GM12874 (cell line): ENCODE results near the gene ARHGEF10L.

Experiments used
- TF ChIP-seq, protein P1 (sequence below): IDR thresholded peaks from 2 replicates; pipeline ENCODE4 v1.5.1; 2011; ENCODE audit warnings: low read depth, mild to moderate bottlenecking, control low read depth, low read length, moderate library complexity; ENCODE audit not compliant: insufficient read depth

ARHGEF10L gene

DNA sequence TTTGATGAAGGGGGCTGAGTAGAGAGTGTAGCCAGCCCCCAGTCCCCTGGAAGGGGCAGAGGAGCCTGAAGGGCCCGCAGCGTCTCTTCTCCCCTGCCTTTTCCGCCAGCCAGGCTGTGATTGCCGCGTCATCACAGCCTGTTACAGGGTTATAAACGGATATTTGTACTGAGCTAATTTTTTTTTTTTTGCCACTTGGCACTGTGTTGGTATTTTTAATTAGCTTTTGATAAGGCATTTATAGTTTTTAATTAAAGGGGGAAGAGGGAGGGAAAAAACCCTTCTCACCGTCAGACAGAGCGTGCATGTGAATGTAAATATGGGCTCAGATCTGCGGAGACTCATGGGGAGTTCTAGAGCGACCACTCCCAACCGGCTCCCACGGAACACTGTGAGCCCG is 117.9 kb downstream of the ARHGEF10L start:
- TF ChIP-seq, protein P1, sequence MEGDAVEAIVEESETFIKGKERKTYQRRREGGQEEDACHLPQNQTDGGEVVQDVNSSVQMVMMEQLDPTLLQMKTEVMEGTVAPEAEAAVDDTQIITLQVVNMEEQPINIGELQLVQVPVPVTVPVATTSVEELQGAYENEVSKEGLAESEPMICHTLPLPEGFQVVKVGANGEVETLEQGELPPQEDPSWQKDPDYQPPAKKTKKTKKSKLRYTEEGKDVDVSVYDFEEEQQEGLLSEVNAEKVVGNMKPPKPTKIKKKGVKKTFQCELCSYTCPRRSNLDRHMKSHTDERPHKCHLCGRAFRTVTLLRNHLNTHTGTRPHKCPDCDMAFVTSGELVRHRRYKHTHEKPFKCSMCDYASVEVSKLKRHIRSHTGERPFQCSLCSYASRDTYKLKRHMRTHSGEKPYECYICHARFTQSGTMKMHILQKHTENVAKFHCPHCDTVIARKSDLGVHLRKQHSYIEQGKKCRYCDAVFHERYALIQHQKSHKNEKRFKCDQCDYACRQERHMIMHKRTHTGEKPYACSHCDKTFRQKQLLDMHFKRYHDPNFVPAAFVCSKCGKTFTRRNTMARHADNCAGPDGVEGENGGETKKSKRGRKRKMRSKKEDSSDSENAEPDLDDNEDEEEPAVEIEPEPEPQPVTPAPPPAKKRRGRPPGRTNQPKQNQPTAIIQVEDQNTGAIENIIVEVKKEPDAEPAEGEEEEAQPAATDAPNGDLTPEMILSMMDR = no peak

DNA sequence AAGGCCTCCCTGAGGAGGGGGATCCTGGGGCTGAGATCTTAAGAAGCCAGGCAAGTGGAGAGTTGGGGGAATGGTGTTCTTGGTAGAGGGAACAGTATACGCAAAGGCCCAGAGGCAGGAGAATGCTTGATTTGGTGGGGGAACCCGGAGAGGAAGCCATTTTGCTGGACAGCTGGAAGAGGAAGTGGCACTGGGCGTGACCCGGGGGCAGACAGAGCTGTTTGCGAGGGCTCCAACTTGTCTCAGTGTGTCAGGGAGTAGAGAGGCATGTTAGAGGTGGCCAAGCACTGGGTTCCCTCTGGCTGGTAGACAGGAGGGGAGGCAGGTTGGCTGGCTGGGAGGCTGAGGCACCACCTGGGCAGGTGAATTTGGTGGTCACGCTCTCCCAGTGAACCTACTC is 119.3 kb downstream of the ARHGEF10L start:
- TF ChIP-seq, protein P1 = no peak

DNA sequence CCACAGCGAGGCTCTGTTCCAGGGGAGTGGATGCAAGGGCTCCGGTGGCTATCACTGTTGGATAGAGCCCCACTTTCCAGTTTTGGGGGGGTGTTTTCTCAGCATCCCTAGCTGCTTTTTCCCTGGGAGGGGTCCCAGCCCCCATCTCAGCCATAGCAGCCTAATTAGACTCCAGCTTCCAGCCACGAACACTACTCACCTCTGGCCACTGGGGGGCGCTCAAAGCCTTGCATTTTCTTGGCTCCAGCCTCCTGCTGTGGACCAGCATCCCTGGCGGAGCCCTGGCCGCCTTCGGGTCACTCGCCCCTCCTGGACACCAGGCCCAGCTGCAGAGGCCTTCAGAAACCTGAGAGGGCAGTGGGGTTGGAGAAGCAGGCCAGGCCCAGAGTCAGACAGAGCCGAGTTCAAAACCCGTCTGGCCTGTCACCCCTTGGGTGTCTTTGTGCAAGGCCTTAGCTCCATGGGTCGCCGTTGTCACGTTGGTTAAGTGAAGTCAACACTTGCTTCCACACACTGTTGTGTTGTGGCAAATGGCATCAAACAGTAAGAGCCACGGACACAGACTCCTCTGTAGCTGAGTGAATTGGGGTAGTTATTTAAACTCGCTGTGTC is 122.2 kb downstream of the ARHGEF10L start:
- TF ChIP-seq, protein P1 = peak; percentile 88

DNA sequence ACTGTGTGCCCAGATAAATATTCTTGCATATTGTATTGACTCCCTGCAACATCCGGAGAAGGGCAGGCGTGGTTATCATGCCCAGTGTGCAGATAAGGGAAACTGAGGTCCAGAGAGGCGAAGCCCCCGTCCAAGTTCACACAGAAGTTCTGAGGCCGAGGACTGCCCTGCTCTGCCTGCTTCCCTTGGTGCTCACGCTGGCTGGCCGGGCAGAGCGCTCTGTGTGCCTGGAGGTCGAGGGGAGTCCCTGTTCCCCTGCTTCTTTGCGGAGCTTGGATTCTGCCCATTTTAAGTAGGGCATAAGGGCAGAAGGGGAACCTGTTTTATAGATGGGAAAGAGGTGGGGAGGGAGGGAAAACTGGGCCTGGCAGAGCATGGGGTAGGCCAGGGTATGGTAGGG is 122.8 kb downstream of the ARHGEF10L start:
- TF ChIP-seq, protein P1 = no peak

DNA sequence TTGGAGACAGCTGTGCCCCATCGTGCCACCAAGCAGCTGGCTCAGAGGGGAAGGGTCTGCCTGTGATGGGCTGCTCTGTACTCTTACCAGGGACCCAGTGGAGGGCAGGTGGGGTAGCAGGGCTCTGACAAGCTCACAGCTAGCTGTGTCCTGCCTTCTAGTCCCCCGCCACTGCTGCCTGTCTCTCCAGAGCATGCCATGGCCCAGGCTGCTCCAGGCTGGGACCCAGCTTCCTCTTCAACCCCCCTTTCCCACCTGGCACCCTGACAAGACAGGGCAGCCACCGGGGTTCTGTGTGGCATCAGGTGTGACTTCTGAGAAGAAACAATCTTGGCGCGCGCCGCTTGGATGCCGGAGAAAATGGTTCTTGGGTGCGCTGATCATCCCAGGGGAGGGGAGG is 123.3 kb downstream of the ARHGEF10L start:
- TF ChIP-seq, protein P1 = no peak

DNA sequence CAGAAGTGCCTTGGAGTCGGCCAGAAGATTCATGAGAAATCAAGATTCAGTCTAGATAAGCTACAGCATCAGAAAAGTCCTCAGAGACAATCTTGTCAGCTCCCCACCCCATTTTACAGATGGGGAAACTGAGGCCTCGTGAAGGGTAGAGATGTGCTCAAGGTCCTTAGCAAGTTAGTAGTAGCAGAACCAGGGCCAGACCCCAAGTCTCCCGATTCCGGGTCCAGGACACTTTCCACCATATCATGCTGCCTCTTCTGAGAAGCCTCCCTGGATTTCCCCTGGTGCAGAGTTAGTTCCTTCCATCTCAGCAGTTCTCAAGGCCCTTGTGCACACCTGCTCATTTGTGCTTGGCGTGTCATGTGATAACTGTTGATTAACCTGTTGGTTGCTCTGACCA is 124.1 kb downstream of the ARHGEF10L start:
- TF ChIP-seq, protein P1 = no peak

DNA sequence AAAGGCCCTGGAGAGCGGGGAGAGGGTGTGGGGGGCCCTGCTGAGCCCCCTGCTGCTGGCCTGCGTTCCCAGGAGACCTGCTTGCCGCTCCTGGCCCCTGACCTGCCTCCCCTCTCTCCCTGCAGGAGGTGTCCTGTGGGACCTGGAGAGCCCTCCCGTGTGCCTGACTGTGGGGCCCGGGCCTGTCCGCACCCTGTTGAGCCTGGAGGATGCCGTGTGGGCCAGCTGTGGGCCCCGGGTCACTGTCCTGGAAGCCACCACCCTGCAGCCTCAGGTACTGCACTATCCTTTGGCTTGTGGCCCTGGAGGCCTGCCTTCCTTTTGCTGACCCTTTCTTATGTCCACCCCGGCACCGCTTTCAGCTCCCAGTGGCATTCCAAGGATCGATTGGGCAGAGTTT is 124.8 kb downstream of the ARHGEF10L start:
- TF ChIP-seq, protein P1 = no peak
